Epidermal melanocyte (primary cell): Measurements from ENCODE around the gene HEBP1.
A peak's percentile ranks its signal among the peaks of the same experiment; 100 is the strongest.

Source experiments
- DNase-seq: peaks from one replicate; pipeline ENCODE4 v3.0.0; 2011; ENCODE audit warnings: low spot score; ENCODE audit not compliant: insufficient read length

HEBP1 gene

DNA sequence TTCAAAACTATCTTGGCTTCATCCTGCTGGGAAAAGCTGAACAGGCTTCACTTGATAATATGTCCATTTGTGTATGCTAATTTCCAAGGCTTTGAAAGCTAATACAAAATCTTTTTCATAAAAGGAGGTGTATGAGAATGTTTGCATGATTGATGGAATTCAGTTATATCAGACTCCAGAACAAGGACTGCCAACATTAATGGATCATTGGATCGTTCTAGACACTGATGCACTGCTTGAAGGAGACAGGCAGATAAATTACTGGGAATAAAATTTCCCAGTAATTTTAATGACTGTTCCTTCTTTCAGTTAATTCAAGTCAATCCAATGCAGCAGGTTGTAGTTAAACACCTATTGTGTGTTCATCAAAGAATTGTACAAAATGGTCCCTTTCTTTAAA lies 48.6 kb downstream of the HEBP1 start:
- no peak for DNase-seq

- no peak for DNase-seq
These were observed 52.2 kb downstream of the HEBP1 start for GRCh38 chr12:12947902-12948301.

DNA sequence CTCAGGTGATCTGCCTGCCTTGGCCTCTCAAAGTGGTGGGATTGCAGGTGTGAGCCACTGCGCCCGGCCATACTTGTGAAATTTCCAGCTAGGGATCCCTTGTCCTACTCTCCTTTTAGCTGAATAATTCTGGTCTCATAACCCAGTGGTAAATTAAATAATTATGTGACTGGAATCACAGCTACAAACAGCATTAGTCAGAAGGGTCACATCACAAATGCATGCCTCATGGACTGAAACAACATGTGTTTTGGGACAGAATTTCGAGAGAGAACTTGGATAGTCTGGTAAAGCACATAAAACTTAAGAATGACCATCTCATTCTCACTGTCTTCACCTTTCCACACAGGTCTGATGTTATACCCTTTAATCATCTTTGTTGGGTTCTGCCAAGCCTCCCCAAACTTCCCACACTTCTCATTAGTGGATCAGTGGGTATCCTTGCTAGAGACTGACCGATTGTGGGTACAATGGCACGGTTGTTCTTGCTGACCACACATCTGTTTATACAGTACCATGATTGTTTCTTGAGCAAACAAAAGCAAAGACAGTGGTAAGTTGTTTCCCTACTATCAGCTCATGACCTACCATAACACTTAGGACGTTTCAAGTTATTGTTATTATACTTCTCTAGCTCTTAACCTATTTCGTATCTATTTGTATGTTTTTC lies 53.2 kb downstream of the HEBP1 start:
- DNase-seq = peak; percentile 70

GRCh38 chr12:12945591-12945990 lies 54.5 kb downstream of the HEBP1 start:
- no peak for DNase-seq

DNA sequence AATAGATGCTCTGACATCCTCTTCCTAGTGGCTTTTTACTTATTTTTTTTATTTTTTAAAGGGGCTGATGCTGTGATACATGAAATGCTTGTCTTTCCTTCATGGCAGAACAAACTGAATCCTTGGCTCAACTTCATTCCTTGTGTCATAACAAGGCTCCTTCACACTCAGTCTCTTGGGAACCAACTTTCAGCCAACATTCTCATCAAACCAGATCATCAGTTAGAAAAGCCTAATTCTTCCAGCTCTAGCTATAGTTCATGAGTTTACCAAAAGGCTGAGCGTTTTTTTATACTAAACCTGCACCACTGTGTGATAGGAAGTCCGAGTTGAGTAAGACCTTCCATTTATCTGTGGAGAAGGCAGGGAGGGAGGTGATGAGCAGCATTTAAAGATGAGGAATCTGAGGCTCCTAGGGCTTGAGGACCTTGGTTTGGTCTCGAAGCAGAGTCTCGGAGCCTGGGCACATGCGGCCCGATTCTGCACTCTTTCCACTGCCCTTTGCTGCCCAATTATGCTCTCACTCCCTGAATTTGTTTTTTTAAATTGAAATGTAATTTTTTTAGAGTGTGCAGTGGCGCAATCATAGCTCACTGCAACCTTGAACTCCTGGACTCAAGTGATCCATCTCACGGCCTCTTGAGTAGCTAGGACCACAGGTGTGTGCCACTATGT lies 56.3 kb downstream of the HEBP1 start:
- DNase-seq = no peak

DNA sequence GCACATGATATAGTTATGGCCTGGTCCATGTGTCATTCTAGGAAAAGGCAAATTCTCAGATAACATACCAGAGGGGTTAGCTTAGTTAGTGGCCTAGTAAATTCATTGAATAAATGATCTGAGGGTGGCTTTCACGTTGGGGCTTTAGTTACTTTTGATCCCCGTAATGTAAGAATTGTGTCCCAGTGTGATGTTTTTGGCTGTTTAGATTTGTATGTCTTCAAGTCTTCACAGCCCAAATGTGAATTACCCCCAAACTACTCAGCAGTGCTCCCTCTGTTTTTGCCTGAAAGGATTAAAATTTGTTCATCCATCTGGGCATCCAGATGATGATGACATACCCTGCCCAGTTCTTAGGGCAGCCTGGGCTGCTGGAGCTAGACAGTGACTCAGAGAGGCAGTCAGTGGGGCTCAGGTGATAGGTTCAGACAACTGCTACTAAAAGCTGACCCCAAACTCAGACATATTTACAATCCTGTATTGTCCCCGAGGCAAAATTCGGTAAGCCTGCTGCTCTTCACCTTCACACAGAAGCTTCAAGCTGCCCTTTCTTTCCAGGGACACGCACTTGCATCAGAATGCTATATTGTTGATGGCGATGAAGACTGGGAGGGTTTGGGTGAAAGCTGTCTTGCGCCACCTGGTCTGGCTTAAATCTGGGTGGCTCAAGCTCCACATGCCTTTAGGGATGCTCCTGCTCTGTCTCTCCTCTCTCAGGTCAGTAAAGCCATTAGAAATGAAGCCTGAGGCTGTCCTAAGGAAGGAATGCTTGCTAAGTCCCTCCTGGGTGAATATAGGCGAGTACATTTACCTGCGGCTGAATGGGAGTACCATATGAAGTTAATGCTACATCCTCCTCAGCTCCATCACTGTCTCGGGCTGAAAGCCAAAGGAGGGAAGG lies 58.4 kb downstream of the HEBP1 start:
- no peak for DNase-seq

DNA sequence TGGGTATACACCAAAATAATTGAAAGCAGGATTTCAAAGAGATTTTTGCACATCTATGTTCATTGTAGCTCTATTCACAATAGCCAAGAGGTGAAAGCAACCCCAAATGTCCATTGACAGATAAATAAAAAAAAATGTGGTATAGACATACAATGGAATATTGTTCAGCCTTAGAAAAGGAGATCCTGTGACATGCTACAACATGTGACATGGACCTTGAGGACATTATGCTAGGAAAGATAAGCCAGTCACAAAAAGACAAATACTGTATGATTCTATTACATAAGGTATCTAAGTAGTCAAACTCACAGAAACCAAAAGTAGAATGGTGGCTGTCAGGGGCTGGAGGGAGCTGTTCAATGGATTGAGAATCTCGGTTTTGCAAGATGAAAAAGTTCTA lies 60.2 kb downstream of the HEBP1 start:
- no peak for DNase-seq

DNA sequence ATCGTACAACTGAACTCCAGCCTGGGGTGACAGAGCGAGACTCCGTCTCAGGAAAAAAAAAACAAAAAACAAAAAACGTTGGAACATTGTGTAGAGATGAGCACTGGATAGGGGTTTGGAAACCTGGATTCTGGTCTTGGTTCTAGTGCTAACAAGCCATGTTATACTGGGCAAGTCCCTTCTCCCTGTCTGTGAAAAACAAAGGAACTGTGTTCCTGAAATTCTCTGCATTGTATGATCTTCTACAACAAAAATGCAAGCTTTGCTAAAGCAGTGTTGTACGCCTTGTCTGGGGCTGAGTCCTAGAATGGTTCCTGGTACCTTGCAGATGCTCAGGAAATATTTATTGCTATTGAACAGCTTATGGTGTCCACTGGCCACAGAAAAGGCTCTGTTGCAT lies 61.5 kb downstream of the HEBP1 start:
- DNase-seq = no peak

DNA sequence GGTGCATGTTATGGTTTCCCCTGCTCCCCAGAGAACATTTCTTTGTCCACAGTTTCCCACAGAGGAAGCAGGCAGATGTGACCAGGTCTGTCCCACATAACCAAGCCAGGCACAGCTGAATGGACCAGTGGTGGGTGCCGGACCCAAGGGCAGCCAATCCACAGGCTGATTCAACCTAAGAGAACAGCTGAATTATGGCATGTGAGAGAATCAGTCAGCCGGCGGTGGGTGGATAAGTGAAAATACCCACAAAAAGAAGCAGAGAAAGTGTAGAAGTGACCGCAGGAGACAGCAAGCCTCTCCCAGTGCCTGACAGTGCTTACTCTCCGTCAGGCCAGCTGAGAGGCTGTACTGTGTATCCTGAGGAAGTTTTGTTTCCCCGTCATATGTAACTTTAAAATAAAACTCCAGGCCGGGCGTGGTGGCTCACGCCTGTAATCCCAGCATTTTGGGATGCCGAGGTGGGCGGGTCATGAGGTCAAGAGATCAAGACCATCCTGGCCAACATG lies 63.0 kb downstream of the HEBP1 start:
- no peak for DNase-seq

DNA sequence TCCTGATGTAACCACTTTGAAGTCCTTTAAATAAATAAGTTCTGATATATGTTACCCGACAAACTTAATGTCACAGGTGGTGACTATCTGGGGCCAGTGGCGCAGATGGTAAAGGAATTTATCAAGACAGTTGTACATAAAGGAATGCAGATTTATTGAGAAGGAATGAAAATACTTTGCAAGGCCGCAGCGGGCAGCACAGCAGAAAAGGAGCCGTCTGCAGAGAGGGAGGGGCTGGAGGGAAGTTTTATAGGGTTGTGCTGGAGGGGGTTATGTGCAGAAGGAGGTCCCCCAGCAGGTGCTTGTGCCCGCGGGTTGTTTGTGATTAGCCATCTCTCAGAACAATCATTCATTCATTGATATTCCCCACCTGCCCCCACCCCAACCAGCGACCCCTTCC lies 65.5 kb downstream of the HEBP1 start:
- DNase-seq = no peak

DNA sequence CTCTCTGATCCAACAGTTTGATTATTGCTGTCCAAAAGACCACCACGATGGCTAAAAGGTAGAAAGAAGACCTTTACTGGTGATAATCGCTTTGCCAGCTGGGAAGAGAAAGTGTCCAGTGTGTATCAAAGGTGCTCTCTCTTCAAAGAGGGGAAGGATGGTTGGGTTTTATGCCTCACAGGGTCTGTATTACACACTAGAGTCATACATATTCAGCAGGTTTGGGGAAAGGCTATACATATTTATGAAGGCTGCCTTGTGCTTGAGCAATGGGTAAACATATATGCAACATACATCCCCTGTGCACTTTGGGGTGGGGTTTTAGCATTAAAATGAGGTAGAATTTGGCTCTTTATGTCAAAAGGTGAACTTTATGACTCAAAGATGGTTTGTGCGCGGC lies 66.3 kb downstream of the HEBP1 start:
- DNase-seq = no peak

GRCh38 chr12:12930633-12931219 lies 69.3 kb downstream of the HEBP1 start:
- DNase-seq = no peak

DNA sequence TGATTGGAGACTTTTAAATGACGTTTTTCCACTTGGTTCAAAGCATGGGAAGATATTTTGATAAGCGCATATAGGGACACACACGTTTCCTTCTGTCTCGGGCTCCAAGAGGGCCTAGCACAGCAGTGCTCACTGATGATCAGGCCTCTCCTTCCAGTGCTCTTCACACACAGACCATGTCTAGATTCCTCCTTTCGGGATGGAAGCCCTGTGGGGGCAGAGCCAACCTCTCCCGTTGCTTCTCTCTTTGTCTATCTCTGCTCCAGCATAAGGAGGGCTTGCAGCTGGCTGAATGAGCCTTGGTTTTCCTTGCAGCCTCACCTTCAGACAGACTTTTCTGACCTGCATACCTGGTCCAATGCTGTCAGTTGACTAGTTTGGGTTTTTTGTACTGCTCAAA lies 70.4 kb downstream of the HEBP1 start:
- no peak for DNase-seq

DNA sequence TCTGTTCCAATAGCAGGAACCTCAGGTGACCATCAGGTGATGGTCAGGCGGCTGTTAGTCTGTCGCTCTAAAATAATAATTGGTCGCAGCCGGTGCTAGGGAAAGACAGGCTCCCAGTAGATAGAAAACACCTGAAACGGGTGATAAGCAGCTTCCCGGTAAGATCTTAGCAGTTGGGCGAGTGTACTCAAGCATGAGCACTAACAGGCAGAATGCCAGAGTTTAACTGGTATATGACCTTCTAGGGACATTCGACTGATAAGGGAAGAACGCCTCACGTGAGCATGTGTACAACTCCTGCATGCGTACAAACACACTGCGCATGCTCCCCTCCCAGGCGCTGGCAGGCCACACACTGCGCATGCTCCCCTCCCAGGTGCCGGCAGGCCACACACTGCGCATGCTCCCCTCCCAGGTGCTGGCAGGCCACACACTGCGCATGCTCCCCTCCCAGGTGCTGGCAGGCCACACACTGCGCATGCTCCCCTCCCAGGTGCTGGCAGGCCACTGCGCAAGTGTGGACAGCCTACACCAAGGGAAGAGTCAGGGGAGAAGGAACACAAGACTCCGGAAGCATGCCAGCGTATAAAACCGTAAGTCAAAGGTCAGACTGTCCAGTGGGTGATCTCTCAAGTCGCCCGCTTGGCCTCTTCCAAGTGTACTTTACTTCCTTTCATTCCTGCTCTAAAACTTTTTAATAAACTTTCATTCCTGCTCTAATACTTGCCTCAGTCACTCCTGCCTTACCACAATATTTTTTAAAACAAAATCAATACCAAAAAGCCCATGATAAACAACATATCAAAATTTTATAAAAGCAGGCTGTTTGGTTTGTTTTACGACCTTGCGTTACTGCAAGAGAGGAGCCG lies 72.6 kb downstream of the HEBP1 start:
- peak; percentile 18 for DNase-seq

- no peak for DNase-seq
These were observed 73.4 kb downstream of the HEBP1 start for GRCh38 chr12:12926571-12927071.

DNA sequence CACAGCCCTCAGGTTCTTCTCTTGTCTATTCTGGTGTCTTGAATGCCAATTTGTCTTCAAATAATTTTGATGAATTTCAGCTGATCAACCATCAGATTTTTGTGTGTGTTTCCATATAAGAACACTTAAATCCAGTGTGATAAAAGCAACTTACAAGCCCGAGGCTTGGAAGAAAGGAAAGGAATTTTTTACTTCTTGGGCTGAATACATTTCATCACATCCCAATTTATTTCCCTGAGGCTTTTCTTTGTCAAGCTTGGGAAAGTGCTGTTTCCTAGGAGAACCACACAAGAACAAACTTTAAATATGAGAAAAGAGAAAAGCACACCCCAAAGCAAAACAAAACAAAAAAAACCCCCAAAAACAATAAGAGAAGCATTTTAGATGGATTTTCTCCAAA lies 74.7 kb downstream of the HEBP1 start:
- DNase-seq = peak; percentile 61
